ENCODE results near the gene IFI44L.

The IFI44L gene

DNA sequence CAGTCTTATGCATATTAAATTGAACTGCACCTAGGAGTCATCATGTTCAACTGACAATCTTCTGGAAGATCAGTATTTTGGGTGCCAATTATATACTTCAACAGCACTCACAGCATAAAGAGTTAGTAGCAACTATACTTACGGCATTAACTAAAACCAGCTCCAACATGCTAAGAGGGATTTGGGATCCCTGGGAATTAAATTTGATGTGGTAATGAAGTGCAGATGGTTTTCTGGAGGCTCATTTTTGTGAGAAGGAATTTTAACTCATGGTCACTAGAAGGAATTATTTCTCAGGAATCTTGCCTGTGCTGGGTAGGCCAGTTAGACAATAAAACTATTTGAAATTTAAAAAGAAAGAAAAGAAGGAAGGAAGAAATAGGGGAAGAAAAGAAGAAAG, 47.7 kb downstream of the IFI44L start:
- Histone ChIP-seq H3K36me3 (ENCODE audit: insufficient read depth, low read length) (peaks cover 8% of the 10 kb centered on the region), H3K27ac (peak overlapping the region; percentile 42; the same call in 1 of the 2 replicates), H3K9me3 (ENCODE audit: low read depth, low read length) (no peaks in the 10 kb centered on the region), H3K4me3 (no peak overlapping the region), H3K9ac (ENCODE audit: insufficient read length) (no peak overlapping the region)
- no peak for TF ChIP-seq POLR2AphosphoS5 (IDR thresholded peaks at IDR 0.05; ENCODE audit: borderline replicate concordance, low read depth, low read length)
- TF ChIP-seq EZH2 (IDR thresholded peaks at IDR 0.05) = no peak
- TF ChIP-seq FOXP2 (optimal IDR thresholded peaks at IDR 0.05; ENCODE audit: control extremely low read depth, extremely low read length, insufficient read depth) = no peak
- DNase-seq (ENCODE audit: low read depth, low spot score) = no peak

DNA sequence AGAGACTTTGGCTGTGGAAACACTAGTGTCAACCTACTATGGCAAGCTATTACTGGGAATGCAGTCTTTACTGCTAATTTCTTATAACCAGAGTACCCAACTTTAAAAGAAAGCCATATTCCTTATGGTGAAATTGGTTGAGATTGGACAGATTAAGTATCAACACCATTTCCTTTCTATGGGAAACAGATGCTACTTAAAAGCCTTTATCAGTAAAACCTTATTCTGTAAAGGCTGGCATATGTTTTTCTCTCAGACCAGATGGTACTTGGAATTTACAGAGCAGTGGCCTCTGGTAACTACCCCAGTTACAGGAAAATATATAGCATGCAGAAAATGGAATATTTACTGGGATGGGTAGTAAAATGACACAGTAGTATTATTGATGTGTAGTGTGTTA, 48.2 kb downstream of the IFI44L start:
- Histone ChIP-seq H3K9me3 (ENCODE audit: low read depth, low read length) (no peaks in the 10 kb centered on the region), H3K4me3 (no peak overlapping the region), H3K9ac (ENCODE audit: insufficient read length) (no peak overlapping the region), H3K36me3 (ENCODE audit: insufficient read depth, low read length) (peaks cover 4% of the 10 kb centered on the region), H3K27ac (peak overlapping the region; percentile 42; the same call in 1 of the 2 replicates)
- no peak for DNase-seq (ENCODE audit: low read depth, low spot score)
- TF ChIP-seq FOXP2 (optimal IDR thresholded peaks at IDR 0.05; ENCODE audit: control extremely low read depth, extremely low read length, insufficient read depth) = no peak

DNA sequence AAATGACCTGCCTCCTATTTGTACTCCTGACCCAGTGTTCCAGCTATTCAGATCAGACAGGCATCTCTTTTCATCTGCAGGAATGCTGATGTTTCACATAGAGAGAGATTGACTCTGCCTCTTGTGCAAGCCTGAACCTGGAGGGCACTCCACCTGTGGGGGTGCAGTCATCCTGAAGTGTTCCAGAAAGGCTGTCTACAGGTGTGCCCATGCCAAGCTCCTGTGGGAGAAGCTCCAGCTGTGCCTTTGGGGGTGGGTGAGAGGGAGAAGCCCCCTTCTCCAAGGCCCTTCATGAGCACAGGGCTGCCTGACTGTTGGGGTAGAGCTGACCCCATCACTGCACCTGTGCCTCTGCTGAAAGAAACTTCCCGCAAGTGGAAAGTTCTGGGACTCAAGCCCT, 52.2 kb downstream of the IFI44L start:
- no peak for DNase-seq (ENCODE audit: low read depth, low spot score)
- no peaks in the 10 kb centered on the region for H3K36me3 ChIP-seq (ENCODE audit: insufficient read depth, low read length)
- no peak overlapping the region for H3K9ac ChIP-seq (ENCODE audit: insufficient read length)
- no peak overlapping the region for H3K27ac ChIP-seq
- H3K9me3 ChIP-seq (ENCODE audit: low read depth, low read length) = no peaks in the 10 kb centered on the region
- no peak overlapping the region for H3K4me3 ChIP-seq
- no peak for TF ChIP-seq FOXP2 (optimal IDR thresholded peaks at IDR 0.05; ENCODE audit: control extremely low read depth, extremely low read length, insufficient read depth)

DNA sequence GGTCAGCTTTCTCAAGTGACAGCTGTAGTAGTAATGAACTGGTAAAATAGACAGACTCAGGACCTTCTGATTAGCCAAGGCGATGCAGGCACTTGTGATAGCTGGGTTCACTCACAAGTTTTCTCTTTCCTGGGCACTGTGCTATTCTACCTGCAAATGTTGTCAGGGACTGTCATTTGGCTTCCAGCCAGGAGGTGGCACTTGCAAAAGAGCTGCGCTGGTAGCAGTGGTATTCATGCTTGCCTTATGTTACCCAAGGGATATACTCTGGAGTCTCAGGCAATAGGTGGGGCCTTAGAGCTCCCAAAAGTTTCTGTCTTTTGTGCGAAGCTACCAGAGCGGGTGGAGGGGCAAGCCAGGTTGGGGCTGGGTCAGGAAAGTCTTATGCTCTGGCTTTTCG, 52.9 kb downstream of the IFI44L start:
- H3K36me3 ChIP-seq (ENCODE audit: insufficient read depth, low read length) = no peaks in the 10 kb centered on the region
- TF ChIP-seq EZH2 (IDR thresholded peaks at IDR 0.05) = no peak
- no peak for TF ChIP-seq POLR2AphosphoS5 (IDR thresholded peaks at IDR 0.05; ENCODE audit: borderline replicate concordance, low read depth, low read length)
- no peak for TF ChIP-seq FOXP2 (optimal IDR thresholded peaks at IDR 0.05; ENCODE audit: control extremely low read depth, extremely low read length, insufficient read depth)
- no peak for DNase-seq (ENCODE audit: low read depth, low spot score)
- no peak overlapping the region for H3K27ac ChIP-seq
- no peak overlapping the region for H3K4me3 ChIP-seq
- H3K9me3 ChIP-seq (ENCODE audit: low read depth, low read length) = no peaks in the 10 kb centered on the region
- no peak overlapping the region for H3K9ac ChIP-seq (ENCODE audit: insufficient read length)

DNA sequence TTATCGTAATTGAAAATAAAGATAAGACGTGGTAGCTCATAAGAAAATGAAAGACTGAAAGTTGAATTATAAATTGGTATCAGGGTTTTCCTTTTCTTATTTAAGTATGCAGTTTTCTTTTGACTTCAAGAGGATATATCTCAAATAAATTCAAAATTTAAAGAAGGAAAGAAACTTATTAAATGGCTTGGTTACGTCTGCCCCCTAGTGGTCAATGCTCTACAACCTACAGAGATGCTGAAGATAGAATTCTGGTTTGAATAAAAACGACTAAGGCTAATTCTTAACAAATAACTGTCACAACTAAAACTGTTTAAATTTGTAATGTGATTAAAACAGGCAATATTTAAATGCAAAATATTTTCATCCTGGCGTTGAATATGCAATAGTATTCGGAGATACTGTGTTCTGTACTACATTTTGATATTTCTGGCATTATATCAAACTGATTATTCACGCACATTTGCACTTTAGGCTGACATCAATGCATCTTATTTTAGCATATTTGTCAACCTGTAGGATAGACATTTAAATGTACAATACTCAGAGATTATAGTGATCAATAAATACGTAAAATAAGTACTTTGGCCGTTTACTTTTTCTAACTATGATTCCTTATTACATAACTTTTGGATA, 56.2 kb downstream of the IFI44L start:
- Histone ChIP-seq H3K36me3 (ENCODE audit: insufficient read depth, low read length) (no peaks in the 10 kb centered on the region), H3K9ac (ENCODE audit: insufficient read length) (no peak overlapping the region), H3K9me3 (ENCODE audit: low read depth, low read length) (no peaks in the 10 kb centered on the region), H3K4me3 (no peak overlapping the region), H3K27ac (no peak overlapping the region)
- peak; percentile 81 for DNase-seq (ENCODE audit: low read depth, low spot score)
- no peak for TF ChIP-seq EZH2 (IDR thresholded peaks at IDR 0.05)

DNA sequence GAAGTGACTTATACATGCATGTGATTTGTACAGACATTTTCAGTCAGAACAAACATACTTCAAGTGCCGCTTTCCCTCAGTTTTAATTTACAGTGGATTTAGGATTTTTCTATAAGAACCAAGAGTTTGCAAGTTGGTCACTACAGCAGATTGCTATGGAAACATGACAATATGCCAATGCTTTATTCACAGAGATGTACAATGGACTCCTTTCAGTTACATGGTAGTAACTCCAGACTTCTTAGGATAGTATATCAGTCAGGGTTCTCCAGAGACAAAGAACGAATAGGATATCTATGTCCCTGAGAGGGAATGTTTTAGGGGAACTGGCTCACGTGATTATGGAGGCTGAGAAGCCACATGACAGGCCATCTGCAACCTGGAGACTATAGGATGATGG, 56.7 kb downstream of the IFI44L start:
- no peak overlapping the region for H3K4me3 ChIP-seq
- H3K36me3 ChIP-seq (ENCODE audit: insufficient read depth, low read length) = no peaks in the 10 kb centered on the region
- H3K9me3 ChIP-seq (ENCODE audit: low read depth, low read length) = no peaks in the 10 kb centered on the region
- TF ChIP-seq POLR2AphosphoS5 (IDR thresholded peaks at IDR 0.05; ENCODE audit: borderline replicate concordance, low read depth, low read length) (no peak), FOXP2 (optimal IDR thresholded peaks at IDR 0.05; ENCODE audit: control extremely low read depth, extremely low read length, insufficient read depth) (no peak), EZH2 (IDR thresholded peaks at IDR 0.05) (no peak)
- no peak overlapping the region for H3K9ac ChIP-seq (ENCODE audit: insufficient read length)
- no peak overlapping the region for H3K27ac ChIP-seq
- no peak for DNase-seq (ENCODE audit: low read depth, low spot score)

DNA sequence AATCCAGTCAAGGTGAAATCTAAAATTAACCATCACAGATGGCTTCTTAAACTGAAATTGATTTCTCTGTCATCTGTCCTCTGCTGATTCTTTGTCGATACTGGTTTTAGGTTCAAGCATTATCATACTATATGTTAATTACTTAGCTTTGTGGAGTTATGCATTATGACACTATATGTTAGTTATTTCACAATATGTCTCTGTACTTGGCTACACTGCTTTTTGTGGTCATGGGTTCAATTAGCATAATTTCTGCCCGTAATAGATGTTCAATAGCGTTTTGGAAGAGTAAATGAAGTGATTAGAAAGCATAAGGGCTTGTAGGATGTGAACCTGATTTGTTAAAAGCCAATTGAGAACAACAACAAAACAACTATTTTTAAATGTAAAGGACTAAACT, 57.5 kb downstream of the IFI44L start:
- Histone ChIP-seq H3K4me3 (no peak overlapping the region), H3K9ac (ENCODE audit: insufficient read length) (no peak overlapping the region), H3K9me3 (ENCODE audit: low read depth, low read length) (no peaks in the 10 kb centered on the region), H3K36me3 (ENCODE audit: insufficient read depth, low read length) (no peaks in the 10 kb centered on the region), H3K27ac (no peak overlapping the region)
- no peak for DNase-seq (ENCODE audit: low read depth, low spot score)
- TF ChIP-seq POLR2AphosphoS5 (IDR thresholded peaks at IDR 0.05; ENCODE audit: borderline replicate concordance, low read depth, low read length) (no peak), FOXP2 (optimal IDR thresholded peaks at IDR 0.05; ENCODE audit: control extremely low read depth, extremely low read length, insufficient read depth) (no peak), EZH2 (IDR thresholded peaks at IDR 0.05) (no peak)

DNA sequence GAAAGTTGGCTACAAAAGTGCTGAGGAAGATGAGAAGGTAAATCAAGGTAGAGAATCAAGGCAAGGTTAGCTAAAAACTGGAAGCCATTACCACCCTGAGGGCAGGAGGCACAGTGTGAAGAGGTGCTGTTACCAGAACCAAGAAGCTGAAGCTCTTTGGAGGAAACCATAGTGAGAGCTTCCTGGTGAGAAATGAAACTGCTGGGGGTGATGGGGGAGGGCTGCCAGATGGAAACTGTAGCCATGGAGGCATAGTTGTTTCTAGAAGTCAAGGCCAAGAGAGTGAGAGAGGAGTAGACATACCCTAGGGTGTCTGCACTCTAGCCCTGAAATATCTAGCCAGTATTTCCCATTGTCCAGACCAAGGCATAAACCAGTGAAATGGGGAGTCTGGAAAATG, 58.1 kb downstream of the IFI44L start:
- no peak for DNase-seq (ENCODE audit: low read depth, low spot score)
- no peak overlapping the region for H3K4me3 ChIP-seq
- no peaks in the 10 kb centered on the region for H3K9me3 ChIP-seq (ENCODE audit: low read depth, low read length)
- H3K27ac ChIP-seq = no peak overlapping the region
- no peak overlapping the region for H3K9ac ChIP-seq (ENCODE audit: insufficient read length)
- TF ChIP-seq POLR2AphosphoS5 (IDR thresholded peaks at IDR 0.05; ENCODE audit: borderline replicate concordance, low read depth, low read length) = no peak
- no peak for TF ChIP-seq EZH2 (IDR thresholded peaks at IDR 0.05)
- no peak for TF ChIP-seq FOXP2 (optimal IDR thresholded peaks at IDR 0.05; ENCODE audit: control extremely low read depth, extremely low read length, insufficient read depth)
- H3K36me3 ChIP-seq (ENCODE audit: insufficient read depth, low read length) = no peaks in the 10 kb centered on the region

DNA sequence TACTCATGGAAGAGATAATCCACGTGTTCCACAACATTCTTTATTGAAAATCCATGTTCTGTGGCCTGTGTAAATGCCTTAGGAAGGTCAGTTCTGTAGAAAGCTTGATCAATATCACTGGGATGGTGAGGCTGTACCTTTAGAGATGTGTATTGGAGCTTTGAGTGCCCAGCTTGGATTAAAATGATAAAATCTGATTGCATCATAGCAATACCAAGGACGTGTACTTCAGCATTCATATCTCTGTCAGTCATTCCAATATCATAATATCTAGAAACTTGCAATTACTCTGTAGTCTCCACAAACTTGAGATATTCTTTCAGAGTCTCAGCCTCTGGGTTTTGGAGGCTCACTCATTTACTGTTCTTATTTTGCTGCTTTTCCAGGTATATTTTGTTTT, 61.0 kb downstream of the IFI44L start:
- no peak for DNase-seq (ENCODE audit: low read depth, low spot score)
- no peak overlapping the region for H3K27ac ChIP-seq
- no peak for TF ChIP-seq POLR2AphosphoS5 (IDR thresholded peaks at IDR 0.05; ENCODE audit: borderline replicate concordance, low read depth, low read length)
- no peaks in the 10 kb centered on the region for H3K9me3 ChIP-seq (ENCODE audit: low read depth, low read length)
- H3K4me3 ChIP-seq = no peak overlapping the region
- H3K36me3 ChIP-seq (ENCODE audit: insufficient read depth, low read length) = no peaks in the 10 kb centered on the region
- H3K9ac ChIP-seq (ENCODE audit: insufficient read length) = no peak overlapping the region

Measured in SK-N-MC (cell line).